NCI-H187 (cell line): ENCODE results near the gene ZFP36L2.

Source experiments
- DNase-seq, 2 experiments: peaks; one replicate each; lab custom pipeline; 2025; lab: John Stamatoyannopoulos, UW

The ZFP36L2 gene

DNA sequence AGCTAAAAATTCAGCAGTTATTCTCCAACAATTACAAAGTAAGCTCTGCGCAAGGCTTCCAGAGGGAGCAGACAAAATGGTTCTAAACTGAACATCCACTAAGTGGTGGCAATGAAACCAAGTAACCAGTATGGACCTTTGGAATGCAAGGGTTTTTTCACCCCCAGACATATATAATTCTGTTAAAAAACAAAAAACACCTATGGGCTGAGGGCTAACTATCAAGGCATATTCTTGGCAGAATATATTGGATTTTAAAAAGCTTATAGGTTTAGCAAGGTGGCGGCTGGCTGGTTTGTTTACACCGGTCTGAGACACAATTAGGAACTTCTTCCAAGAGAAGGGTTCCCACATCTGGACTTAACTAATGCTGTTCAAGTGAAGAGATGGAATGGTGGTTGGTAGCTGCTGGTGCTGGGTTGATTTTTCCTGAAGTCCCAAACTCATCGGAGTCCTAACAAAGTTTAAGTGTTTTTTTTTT is 2.8 kb downstream of the ZFP36L2 start:
- no peak for DNase-seq

DNA sequence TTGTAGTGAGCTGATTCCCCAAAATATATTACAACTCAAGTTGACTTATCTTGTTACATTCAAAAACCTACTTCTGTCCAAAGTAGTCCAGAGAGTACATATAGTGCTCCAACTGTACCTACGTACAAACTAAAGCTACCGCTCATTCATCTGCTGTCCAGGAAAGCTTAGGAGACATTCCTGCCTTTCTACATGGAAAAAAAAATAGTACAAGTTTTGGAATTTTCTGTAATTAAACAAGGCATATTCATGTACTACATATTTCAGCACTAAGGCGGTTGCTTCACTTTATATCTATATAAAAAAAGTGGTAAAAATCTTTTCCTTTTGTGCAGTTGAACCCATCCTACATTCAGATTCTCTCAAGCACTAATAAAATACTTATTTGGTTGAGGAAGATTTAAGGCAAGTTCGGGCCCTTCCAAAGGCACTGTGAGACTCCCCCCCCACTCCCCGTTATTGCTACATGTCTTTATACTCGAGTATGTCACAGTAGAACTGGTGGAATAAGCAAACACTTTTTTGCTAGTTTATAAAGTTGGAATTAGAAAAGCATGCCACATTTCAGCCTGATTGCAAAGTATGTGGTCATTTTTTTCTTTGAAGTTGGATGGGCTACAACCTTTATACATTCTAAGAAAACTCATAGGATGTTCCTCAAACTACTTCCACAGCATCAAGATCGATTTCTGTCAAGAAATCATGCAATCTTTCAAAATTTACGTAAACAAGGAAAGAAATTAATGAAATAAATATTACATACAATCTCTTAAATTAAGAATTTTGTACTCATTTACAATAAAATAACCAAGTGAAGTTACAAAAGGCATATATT is 3.7 kb downstream of the ZFP36L2 start:
- DNase-seq = no peak

DNA sequence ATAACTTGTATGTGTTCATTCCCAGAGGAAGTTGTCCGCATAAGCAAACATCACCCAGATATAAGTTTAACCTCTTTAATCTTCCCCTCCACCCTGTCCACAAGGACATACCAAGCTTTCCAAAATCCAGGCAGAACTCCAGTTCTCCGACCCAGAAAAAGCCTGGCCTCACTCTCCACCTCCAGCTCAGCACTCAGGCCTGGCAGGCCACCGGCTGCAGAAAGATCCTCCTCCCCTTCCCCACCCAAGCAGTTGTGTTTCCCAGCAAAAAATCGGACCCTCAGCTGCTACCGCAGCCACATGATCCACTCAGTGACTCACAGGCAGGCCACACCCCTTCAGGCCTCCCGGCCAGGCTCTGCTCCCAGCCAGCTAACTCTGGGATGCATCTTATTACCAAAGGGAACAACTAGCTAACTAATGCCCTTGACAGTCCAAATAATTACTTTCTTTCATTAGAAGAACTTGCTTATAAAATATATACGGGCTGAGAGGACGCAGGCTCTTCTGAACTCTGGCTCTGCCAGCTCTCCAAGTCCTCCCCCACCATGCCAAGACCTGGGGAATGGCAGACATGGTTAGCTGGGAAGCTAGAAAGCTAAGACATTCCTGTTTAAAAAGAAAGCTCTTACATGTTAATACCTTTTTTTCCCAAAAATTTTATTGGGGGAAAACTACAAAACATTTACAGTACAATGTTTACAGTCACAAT is 4.5 kb downstream of the ZFP36L2 start:
- no peak for DNase-seq

DNA sequence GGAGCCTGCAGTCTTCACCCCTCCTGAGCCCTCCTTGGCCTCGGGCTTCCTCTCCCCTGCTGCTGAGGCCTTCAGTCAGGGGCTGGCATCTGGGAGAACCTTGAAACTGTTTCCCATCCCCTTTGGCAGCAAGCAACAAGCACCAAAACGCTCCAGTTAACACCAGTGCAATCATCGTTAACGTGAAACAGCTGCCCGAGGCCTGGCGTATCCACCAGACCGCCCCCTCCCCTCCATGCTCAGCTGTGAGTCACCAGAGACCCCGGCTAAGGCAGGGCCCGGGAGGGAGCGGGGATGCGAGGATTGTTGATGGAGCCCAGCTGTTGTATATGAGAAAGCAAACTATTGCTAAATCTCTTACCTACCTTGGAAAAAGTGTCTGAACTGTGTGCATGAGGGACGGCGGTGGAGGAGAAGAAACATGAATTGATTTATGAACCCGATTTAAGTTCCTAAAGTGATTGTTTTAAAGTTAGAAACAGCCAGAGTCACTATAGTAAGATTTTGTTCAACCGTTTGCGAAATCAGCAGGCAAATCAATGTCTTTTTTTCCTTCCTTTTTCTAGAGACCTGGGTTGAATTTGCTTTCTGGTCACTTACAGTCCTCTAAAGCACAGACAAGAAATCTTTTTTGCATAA is 5.2 kb downstream of the ZFP36L2 start:
- no peak for DNase-seq

DNA sequence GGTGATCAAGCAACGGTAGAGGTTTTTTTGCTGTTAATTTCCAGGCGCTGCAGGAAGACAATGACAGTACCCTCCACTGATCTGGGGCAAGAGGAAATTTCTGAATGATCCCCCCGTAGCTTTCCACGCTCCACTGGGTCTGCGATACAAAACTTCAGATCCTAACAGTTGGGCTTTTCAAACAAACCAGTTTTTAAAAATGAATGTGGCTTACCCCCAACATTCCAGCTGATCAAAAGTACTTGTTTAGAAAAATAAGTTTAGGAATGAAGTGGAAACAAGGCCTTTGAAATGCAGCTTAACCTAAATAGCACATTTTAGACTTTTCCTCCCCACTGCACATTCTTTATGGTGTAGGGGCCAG is 5.7 kb downstream of the ZFP36L2 start:
- DNase-seq = no peak

DNA sequence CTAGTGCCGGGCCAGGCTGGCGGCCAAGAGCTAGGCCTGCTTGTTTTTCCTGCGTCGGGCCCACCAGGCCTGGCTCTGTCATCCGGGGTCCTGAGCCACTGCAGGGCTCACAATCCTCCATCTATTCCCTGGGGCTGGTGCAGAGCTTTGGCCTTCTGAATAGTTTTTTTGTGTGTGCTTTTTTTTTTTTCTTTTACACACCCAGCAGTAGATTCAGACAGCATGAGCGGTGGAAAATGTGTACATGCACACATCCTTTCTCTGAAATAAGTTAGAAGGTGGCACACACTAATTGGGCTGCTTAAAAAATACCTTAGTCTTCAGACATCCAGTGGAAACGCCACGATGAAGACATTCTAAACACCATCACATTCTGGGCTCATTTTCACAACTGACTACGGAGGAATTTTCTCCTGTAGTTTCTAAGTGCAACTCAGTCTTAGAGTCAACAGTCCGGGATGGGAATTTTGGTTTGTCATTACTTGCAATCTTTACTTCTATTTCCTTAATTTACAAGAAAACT is 6.1 kb downstream of the ZFP36L2 start:
- DNase-seq = no peak

DNA sequence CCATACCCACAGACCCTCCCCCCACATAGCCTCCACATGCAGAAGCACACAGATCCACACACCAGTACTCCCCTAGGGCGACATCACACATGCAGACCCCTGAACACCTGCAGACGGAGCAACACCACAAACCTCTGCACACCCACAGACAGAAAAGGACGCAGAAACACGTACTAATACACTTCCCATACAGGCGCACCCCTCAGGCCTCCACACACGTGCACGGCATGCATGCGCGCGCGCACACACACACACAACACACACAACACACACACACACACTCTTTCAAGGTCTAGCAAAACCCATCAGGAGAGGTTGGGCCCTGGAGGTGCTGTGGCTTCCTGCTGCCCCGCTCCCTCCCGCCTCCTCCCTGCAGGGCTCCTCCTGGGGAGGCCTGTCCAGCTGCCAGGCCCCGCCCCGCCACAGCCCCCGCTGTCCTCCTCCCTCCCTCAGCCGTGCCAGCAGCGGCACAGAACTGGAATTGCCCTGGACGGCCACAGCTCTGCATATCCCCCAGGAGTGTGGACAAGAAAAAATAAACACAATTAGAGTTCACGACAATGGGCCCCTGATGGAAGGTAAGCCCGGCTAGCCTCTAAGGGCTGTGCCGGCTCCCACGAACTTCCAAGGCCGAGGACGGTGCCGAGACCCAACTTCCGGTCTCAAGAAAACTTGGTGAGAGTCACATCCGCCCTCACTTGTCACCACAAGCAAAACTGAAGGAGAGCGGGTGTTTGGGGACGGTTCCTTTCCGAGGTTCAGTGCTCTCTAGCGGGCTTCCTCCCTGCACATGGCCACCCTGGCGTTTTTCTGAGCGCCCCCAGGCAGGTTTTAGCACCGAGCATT is 6.8 kb downstream of the ZFP36L2 start:
- DNase-seq = no peak

DNA sequence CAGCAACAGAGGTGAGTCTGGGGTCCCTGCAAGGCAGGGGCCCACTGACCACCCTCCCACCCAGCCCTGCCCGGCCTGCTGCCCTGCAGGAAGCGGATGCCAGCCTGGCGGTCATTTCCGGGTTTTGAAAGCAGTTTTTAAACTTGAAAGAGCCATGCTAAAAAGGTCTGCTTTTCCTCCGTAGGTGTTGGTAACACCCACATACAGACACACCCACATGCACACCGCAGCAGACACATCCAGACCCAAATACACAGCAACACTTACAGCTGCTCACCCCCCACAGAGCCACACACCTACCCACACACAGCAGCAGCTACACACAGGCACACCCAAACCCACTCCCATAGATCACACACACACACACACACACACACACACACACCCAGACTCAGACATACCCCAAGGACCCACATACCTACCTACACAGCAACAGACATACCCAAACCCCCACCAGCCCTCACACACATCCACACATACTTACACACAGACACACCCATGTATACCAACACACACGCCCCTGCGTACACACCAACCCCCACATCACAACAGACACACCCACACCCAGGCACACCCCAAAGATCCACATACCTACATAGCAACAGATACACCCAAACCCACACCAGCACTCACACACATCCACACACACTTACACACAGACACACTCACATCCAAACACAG is 7.6 kb downstream of the ZFP36L2 start:
- DNase-seq = no peak

DNA sequence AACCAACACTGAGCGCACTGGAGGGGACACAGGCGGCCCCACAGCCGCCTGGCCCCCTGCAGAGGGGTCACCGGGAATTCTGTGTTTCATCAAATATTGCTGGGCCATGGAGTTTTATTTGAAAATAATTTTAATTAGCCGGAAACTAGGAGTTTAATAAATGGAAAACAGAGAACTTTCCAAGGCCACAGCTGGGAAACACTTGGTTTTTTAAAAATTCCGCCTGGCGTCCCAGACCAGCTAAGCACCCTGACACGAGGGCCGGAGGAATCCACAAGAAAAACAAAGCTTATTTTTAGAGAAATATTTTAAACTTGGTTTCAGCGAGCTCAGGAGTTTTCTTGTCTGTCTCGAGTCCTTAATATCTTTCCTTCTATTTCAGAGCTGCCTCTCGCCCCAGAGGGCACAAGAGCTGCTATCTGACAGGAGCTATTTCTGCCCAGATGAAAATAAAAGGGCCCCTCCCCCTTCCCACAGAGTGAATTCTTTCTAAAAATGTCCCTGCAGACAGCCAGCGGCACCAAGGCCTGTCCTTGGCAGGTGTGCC is 8.2 kb downstream of the ZFP36L2 start:
- no peak for DNase-seq

DNA sequence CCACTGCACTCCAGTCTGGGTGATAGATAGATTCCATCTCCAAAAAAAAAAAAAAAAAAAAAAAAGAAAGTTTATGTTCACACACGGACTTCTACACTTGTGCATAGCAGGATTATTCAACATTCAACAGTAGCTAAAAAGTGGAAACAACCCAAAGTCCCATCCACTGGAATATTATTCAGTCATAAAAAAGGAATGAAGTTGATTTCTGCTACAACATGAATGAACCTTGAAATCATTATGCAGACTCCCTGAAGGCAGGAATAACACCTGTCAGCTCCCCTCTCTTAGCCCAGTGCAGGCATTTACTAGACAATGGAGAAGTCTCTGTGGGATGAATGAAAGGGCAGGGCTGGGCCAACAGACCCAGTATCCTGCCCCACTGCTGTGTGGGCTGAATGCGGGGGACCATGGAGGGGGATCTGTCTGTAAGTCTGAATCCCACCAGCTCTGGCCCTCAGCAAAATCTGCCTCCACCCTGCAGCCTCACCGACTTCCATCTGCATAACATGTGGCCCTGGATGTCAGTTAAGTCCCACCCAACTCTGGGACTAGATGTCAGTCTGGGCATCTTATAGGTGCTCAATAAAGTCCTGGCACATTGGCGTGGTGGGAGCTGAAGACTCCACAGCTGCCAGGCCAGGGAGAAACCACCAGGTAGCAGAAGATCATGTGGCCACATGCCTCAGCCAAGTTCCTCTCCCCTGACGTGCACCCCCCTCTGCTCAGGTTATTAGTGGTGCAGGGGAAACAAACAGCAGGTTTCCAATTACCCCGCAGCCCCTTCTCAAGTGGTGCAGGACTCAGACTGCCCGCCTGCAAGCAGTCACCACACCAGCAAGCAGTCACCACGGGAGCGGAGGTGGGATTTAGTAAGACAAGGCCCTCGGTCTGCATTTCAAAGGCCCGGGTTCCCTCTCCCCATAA is 8.9 kb downstream of the ZFP36L2 start:
- no peak for DNase-seq

DNA sequence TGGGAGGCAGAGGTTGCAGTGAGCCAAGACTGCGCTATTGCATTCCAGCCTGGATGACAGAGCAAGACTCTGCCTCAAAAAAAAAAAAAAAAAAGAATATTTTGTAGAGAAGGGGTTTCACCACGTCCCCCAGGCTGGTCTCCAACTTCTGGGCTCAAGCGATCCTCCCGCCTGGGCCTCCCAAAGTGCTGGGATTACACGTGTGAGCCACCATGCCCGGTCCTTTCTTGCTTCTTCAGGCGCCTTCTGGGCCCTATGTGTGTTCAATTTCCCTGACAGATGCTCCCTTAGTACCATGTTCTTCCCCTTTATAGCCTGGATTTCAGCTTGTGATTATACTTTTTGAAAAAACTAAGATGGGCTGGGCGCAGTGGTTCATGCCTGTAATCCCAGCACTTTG is 9.8 kb downstream of the ZFP36L2 start:
- DNase-seq = no peak

DNA sequence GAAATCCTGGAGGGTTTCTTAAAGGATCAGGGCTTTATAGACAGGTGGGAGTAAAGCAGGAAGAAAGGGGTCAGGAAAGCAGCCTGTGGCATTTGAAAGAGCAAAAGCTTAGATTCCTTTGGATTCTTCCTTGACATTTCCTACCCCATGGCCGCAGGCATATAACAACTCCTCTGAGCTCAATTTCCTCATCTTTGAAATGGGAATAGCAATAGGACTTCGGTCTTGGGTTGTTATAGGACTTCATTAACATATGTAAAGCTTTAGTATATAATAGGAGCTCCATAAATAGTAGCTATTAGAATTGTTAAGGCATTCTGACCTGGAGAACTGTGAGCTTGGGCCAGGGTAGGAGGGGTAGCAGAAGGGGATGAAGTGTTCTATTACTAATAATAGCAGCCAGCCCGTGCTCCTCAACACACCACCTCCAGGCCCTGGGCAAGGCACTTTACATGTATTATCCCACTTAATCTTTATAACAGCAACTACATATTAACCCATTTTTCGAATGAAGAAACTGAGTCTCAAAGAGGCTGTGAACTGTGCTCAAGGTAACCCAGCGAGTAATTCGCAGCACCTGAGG is 10.6 kb downstream of the ZFP36L2 start:
- no peak for DNase-seq

DNA sequence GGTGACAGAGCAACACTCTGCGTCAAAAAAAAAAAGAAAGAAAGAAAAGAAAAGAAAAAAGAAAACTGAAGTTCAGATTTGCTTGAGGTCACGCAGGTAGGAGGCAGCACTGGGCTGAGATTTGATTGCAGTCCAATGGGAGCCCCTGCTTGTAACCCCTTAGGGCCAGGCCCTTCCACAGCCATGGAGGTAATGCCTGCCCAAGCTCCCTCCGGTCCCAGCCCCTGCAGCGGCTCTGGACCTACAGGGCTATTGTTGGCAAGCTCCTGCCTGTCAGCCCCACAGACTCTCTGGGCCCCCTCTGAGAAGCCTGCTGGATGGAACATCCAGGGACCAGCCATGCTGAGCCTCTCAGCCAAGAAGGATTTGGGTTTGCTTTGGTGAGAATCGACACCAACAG is 12.2 kb downstream of the ZFP36L2 start:
- no peak for DNase-seq

DNA sequence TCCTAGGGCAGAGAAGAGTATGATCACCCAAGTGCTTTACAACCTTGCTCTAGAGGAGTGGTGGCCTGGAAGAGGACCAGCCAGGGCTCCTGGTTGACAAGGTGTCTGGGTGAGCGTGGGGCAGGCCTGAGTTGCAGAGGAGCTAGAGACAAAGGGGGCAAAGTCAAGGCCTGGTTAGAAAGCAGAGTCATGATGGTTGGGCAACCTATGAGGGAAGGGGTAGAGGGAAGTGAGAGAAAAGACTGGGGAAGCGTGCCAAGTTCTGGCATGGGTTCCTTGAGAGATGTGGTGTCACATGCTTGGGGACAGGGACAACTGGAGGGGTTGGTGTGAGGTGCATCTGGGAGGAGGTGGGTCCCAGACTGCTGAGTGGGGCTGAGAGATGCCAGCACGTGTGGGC is 13.5 kb downstream of the ZFP36L2 start:
- no peak for DNase-seq

DNA sequence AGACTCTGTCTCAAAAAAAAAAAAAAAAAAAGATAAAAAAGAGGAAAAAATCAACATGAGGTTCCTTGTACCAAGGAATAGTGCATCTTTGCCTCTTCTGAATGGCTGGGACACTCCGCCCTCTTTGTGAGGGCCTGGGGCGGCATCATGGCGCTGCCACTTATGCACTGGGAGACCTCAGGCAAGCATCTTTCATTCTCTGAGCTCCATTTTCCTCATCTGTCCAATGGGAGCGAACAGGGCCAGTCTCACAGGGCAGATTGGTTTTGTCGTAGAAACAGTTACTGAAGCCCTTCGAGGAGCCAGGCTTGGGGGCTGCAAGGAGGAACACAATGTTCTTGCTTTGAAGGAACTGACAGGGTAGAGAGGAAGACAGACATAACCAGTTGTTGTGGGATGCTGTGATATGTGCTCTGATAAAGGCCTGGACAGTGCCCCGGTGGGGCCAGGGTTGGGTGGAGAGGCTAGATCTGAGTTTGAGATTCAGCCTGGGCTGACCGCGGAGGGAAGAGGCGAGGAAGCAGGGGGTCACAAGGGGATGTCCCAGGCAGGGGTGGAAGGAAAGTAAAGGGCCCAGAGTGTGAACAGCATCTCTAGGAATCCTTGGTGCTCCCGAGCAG is 14.1 kb downstream of the ZFP36L2 start:
- no peak for DNase-seq

DNA sequence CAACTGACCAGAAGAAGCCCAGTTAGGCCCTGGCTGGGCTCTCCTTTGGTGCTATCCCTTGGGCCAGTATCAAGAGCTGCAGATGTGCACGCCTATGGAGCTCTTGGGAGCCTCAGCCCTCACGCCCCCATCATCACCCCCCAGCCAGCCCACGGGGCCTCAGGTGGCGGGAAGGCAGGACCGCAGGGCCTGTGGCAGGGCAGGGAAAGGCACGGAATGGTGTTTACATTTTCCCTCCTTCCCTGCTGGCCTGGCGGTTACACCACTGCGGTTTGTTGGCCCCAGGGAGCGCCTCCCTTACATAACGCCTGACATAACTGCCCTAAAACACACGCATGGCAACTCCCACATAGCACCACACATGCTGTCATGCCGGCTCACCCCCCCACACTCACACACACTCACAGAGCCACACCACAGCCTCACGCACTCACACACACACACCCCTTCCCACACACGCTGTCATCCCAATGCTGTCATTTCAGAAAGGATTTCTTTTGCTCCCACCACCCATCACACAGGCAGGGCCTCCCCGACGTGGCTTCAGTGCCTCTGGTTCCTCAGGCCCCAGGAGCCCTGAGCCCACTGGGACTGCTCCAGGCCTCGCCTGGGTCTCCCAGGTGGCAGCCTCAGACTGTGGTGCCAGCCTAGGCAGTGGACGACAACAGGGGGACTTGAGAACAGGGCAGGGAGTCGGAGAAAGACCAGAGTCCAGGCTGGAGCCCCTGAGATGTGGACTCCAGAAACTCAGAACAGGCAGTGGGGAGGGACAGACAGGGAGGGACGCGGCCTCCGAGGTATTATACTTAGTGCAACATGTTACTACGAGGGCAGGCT is 15.7 kb downstream of the ZFP36L2 start:
- DNase-seq = no peak

DNA sequence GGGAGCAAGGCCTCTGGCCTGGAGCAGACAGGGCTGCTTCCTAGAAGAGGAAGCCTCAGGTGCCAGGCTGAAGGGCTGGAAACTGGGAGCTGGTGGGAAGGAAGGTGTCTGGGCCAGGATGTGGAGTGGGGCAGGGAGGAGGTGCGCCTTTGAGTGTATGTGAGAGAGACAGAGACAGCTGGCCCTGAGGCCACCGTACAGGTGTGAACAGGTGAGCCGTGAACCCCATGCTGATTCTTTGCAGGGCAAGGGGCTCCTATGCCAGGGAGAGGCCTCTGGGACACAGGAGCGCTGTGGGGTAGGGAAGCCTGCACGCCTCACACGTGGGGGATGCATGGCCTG is 16.3 kb downstream of the ZFP36L2 start:
- no peak for DNase-seq

DNA sequence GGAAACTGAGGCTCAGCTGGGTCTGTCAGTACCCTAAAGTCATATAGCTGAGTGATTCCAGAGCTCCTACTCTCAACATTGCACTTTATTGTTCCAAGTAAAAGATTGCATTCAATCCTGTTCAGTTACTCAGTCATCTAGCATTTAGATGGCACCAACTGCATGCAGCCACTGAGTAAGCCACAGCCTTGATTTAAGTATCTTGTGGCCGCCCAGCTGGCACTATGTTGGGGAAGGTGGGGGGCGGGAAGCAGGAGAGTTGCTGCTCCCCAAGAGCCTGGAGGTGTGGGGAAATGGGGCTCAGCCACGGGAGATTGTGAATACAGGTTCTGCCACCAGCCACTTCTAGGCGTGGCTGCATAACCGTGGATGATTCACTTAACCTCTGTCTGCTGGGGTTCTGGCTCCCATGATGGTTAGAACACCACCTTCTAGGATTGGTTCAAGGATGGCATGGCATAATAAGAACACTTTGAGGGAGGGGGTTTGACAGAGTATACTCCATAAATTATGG is 17.1 kb downstream of the ZFP36L2 start:
- DNase-seq = no peak
